RWPE1 (cell line): ENCODE data around the gene COX14.
A peak's percentile ranks its signal among the peaks of the same experiment; 100 is the strongest.

Experiments
- CTCF ChIA-PET: fragments of 350-600 bp; sonication (Branson Sonifier 250); formaldehyde crosslinking; extraction: SDS; loops from one replicate; lab custom pipeline; 2021; lab: Yijun Ruan, JAX
- POLR2A ChIA-PET: fragments of 400-600 bp; formaldehyde crosslinking; extraction: SDS; loops from one replicate; lab custom pipeline; 2020; ENCODE audit warnings: antibody characterized with exemption; ENCODE audit not compliant: low non-redundant PET; lab: Yijun Ruan, JAX
- DNase-seq: peaks from one replicate; pipeline ENCODE4 v3.0.0; 2012; ENCODE audit warnings: low spot score
- H3K27ac ChIP-seq: fragments of 450-650 bp; 2 replicates; pipeline ENCODE4 v1.5.1; 2017
- CTCF ChIP-seq: fragments of 450-650 bp; conservative IDR thresholded peaks from 2 replicates; pipeline ENCODE4 v1.5.1; 2017; ENCODE audit warnings: low read depth, mild to moderate bottlenecking

Gene COX14

GRCh38 chr12:50074936-50075807, 36.9 kb upstream of the COX14 start:
- H3K27ac ChIP-seq: peak overlapping the region; percentile 20; the same call in 1 of the 2 replicates
- CTCF ChIA-PET: interaction anchor here (0.5 to 1.6 kb wide), 14 partner anchors 8 to 905 kb away, joined by 3 to 7 read pairs (median 4); partner anchors contain the start of genes COX14, GPD1 and RACGAP1
- peak; percentile 91 for TF ChIP-seq CTCF
- POLR2A ChIA-PET: no interaction called here
- peak; percentile 75 for DNase-seq

GRCh38 chr12:50075808-50076170, 36.2 kb upstream of the COX14 start:
- no peak for DNase-seq
- ChIA-PET POLR2A (no interaction called here), CTCF (interaction anchor here (0.7 to 1.4 kb wide), 4 partner anchors 9 to 108 kb away, joined by 3 to 6 read pairs (median 4); partner anchors contain the start of gene RACGAP1)
- peak overlapping the region; percentile 20; the same call in 1 of the 2 replicates for H3K27ac ChIP-seq
- TF ChIP-seq CTCF: no peak

DNA sequence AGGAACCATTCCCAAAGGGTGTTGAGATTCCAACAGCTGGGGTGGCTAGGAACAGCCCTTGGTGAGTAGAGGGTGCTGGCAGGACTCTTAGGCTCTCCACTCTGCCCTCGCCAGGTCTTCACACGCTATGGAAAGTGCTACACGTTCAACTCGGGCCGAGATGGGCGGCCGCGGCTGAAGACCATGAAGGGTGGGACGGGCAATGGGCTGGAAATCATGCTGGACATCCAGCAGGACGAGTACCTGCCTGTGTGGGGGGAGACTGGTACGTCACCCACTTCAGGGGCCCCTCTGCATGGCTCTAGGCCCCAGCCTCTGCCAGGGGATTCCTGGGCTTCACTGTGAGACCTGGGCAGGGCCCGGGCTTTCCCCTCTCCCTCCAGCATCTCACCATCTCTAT, 34.9 kb upstream of the COX14 start:
- ChIA-PET POLR2A (no interaction called here), CTCF (interaction anchor here (1.4 kb wide), 2 partner anchors 52 to 99 kb away, joined by 3 to 6 read pairs; partner anchors contain the start of gene RACGAP1)
- no peak for TF ChIP-seq CTCF
- no peak overlapping the region for H3K27ac ChIP-seq
- no peak for DNase-seq

GRCh38 chr12:50078281-50078680, 33.8 kb upstream of the COX14 start:
- no peak for TF ChIP-seq CTCF
- CTCF ChIA-PET: interaction anchor here (0.6 kb wide), 1 partner anchor 88 kb away, joined by 3 read pairs; no protein-coding TSS in a partner anchor
- H3K27ac ChIP-seq: no peak overlapping the region; the same call in 1 of the 2 replicates
- DNase-seq: no peak
- POLR2A ChIA-PET: interaction anchor here (2.0 kb wide), 1 partner anchor 34 kb away, joined by 4 read pairs; the partner anchor contains the start of gene COX14

GRCh38 chr12:50079771-50080170, 32.3 kb upstream of the COX14 start:
- ChIA-PET CTCF (no interaction called here), POLR2A (interaction anchor here (2.0 kb wide), 1 partner anchor 32 kb away, joined by 4 read pairs; the partner anchor contains the start of gene COX14)
- DNase-seq: no peak
- no peak overlapping the region for H3K27ac ChIP-seq
- no peak for TF ChIP-seq CTCF

- POLR2A ChIA-PET: no interaction called here
Observed at GRCh38 chr12:50081096-50081808, 30.8 kb upstream of the COX14 start.

More at GRCh38 chr12:50081096-50081808, 30.8 kb upstream of the COX14 start:
- H3K27ac ChIP-seq: no peak overlapping the region
- TF ChIP-seq CTCF: no peak
- no peak for DNase-seq
- CTCF ChIA-PET: interaction anchor here (4.0 kb wide), 1 partner anchor 11 kb away, joined by 24 read pairs; no protein-coding TSS in a partner anchor
